K562 (cell line): Measurements from ENCODE around the gene TRIM71. TPM values are rescaled to one million over a fixed set of nuclear protein-coding genes. Genes with fewer than 3 reads are reported as not detected.

Source experiments
- ATAC-seq: fragments of 200-7000 bp; cut with Tn5 transposase; 3 replicates; pipeline ENCODE4 v1.9.1; 2020; ENCODE audit warnings: moderate library complexity
- BruUV-seq: library from RNA; stranded (reverse); fragments of 400-500 nt; replicated peaks from 2 replicates; lab custom pipeline; 2021; lab: Mats Ljungman, UMichigan
- CTCF ChIA-PET: fragments of 300-600 bp; formaldehyde crosslinking; extraction: SDS; loops from one replicate; lab custom pipeline; 2021; ENCODE audit warnings: low intra/inter-chr PET ratio; lab: Yijun Ruan, JAX
- POLR2A ChIA-PET: fragments of 300-600, 350-650 bp; sonication (Branson Sonifier 250); formaldehyde crosslinking; extraction: SDS; loops from one replicate; lab custom pipeline; 2021; ENCODE audit warnings: antibody characterized with exemption, inconsistent platforms; lab: Yijun Ruan, JAX
- DNase-seq, 4 experiments: peaks; one replicate each; pipeline versions ENCODE4 v3.0.0 to v3.0.0-alpha.2; 2011 to 2018; ENCODE audit warnings: low spot score in 3 of 4, mixed read lengths in 3 of 4; ENCODE audit errors: extremely low read depth in 1 of 4
- FAIRE-seq: peaks from 2 replicates; lab custom pipeline; 2011; peaks lifted over from hg19 to GRCh38; lab: Jason Lieb, UNC
- H2AFZ ChIP-seq: 2 replicates; pipeline ENCODE4 v1.6.0; 2011; ENCODE audit warnings: low read depth, low read length, control low read depth, inconsistent platforms
- H3K27ac ChIP-seq: fragments of 200-600 bp; 3 replicates; pipeline ENCODE4 v1.8.0; 2011; ENCODE audit warnings: low read depth, mild to moderate bottlenecking, control low read depth, inconsistent platforms, low read length, moderate library complexity, mixed read lengths; ENCODE audit errors: extremely low read depth
- H3K27me3 ChIP-seq, 2 experiments: fragments of 300-600 bp in 1 of 2; 2 replicates in 1 of 2; 3 replicates in 1 of 2; pipeline versions ENCODE4 v1.6.0 to v1.8.0; 2011; ENCODE audit warnings: inconsistent platforms in 2 of 2, low read length in 2 of 2, mild to moderate bottlenecking in 1 of 2, mixed read lengths in 1 of 2, moderate library complexity in 1 of 2; ENCODE audit not compliant: control insufficient read depth in 2 of 2, insufficient read depth in 2 of 2
- H3K36me3 ChIP-seq: fragments of 300-600 bp; 3 replicates; pipeline ENCODE4 v1.8.0; 2011; ENCODE audit warnings: mild to moderate bottlenecking, low read length, inconsistent platforms; ENCODE audit not compliant: control insufficient read depth, insufficient read depth
- H3K4me1 ChIP-seq, 2 experiments: fragments of 200-600 bp in 1 of 2; replicated peaks in 1 of 2; 2 replicates in 1 of 2; 3 replicates in 1 of 2; pipeline versions ENCODE4 v1.5.1 to v1.8.0; 2011; ENCODE audit warnings: inconsistent platforms in 2 of 2, low read length in 2 of 2, mild to moderate bottlenecking in 1 of 2, mixed read lengths in 1 of 2, moderate library complexity in 1 of 2; ENCODE audit not compliant: control insufficient read depth in 2 of 2, insufficient read depth in 2 of 2
- H3K4me2 ChIP-seq: 2 replicates; pipeline ENCODE4 v1.6.1; 2011; ENCODE audit warnings: low read length, control low read depth, inconsistent platforms, mixed read lengths; ENCODE audit not compliant: insufficient read depth
- H3K4me3 ChIP-seq: fragments of 200-600 bp; sonication (generic), shearing (Covaris generic); 2 replicates; pipeline ENCODE4 v1.5.1; 2016; ENCODE audit warnings: control low read depth, inconsistent platforms
- H3K79me2 ChIP-seq: fragments of 200-600 bp; 3 replicates; pipeline ENCODE4 v1.8.0; 2011; ENCODE audit warnings: low read length, inconsistent platforms; ENCODE audit not compliant: control insufficient read depth, insufficient read depth
- H3K9ac ChIP-seq, 2 experiments: 2 replicates each; pipeline versions ENCODE4 v1.6.0 to v1.6.1; 2011; ENCODE audit warnings: low read depth in 2 of 2, low read length in 2 of 2, control low read depth in 1 of 2, inconsistent platforms in 1 of 2, mild to moderate bottlenecking in 1 of 2, mixed read lengths in 1 of 2; ENCODE audit not compliant: insufficient read depth in 1 of 2
- H3K9me1 ChIP-seq: one replicate; pipeline ENCODE4 v1.6.0; 2011; ENCODE audit warnings: inconsistent platforms, mild to moderate bottlenecking, low read length, moderate library complexity; ENCODE audit not compliant: control insufficient read depth, insufficient read depth
- H3K9me3 ChIP-seq: replicated peaks from 2 replicates; pipeline ENCODE4 v1.5.1; 2011; ENCODE audit warnings: low read depth, low read length, inconsistent platforms; ENCODE audit not compliant: control insufficient read depth, insufficient read depth
- H4K20me1 ChIP-seq: replicated peaks from 2 replicates; pipeline ENCODE4 v1.6.1; 2011; ENCODE audit warnings: low read length, inconsistent platforms, mixed read lengths; ENCODE audit not compliant: control insufficient read depth, insufficient read depth
- CHD2 ChIP-seq: IDR thresholded peaks from 2 replicates; pipeline ENCODE4 v1.6.1; 2011; ENCODE audit warnings: low read depth, low read length
- ETS2 ChIP-seq: IDR thresholded peaks from 2 replicates; pipeline ENCODE4 v1.6.1; 2016; ENCODE audit warnings: borderline replicate concordance, missing genetic modification characterization, mild to moderate bottlenecking, moderate library complexity, missing compliant biosample characterization; ENCODE audit not compliant: poor library complexity, severe bottlenecking
- FOXJ2 ChIP-seq: fragments of 200-800 bp; sonication (Bioruptor generic); IDR thresholded peaks from 2 replicates; pipeline ENCODE4 v1.6.1; 2016; ENCODE audit warnings: missing genetic modification characterization, missing compliant biosample characterization
- HEY1 ChIP-seq: fragments of 250-450 bp; sonication (Bioruptor Pico); IDR thresholded peaks from 2 replicates; pipeline ENCODE4 v1.5.0; 2020; ENCODE audit warnings: mild to moderate bottlenecking, moderate library complexity, borderline replicate concordance
- MAZ ChIP-seq, 2 experiments: fragments of 450-650 bp in 1 of 2; sonication (generic) in 1 of 2; formaldehyde crosslinking; IDR thresholded peaks in 1 of 2; conservative IDR thresholded peaks in 1 of 2; 2 replicates each; pipeline versions ENCODE4 v1.4.0 to v1.5.0; 2020; ENCODE audit warnings: mild to moderate bottlenecking in 1 of 2, missing genetic modification reagents in 1 of 2
- MXD1 ChIP-seq: fragments of 250-450 bp; sonication (Bioruptor Pico); IDR thresholded peaks from 2 replicates; pipeline ENCODE4 v1.8.0; 2021; ENCODE audit warnings: borderline replicate concordance, mild to moderate bottlenecking, moderate library complexity; ENCODE audit not compliant: poor library complexity, severe bottlenecking
- NFXL1 ChIP-seq: fragments of 450-650 bp; formaldehyde crosslinking; IDR thresholded peaks from 2 replicates; pipeline ENCODE4 v1.4.0; 2021; ENCODE audit warnings: mild to moderate bottlenecking
- NR2C2 ChIP-seq, 2 experiments: fragments of 200-800 bp in 1 of 2; sonication (Bioruptor generic) in 1 of 2; sonication (generic) in 1 of 2; formaldehyde crosslinking in 1 of 2; IDR thresholded peaks; 2 replicates each; pipeline versions ENCODE4 v1.6.1 to v1.8.0; 2016 to 2022; ENCODE audit warnings: mild to moderate bottlenecking in 1 of 2, missing compliant biosample characterization in 1 of 2, missing genetic modification characterization in 1 of 2, missing genetic modification reagents in 1 of 2
- RBM25 ChIP-seq: fragments of 200-400 bp; formaldehyde crosslinking; IDR thresholded peaks from 2 replicates; pipeline ENCODE4 v1.6.1; 2018; ENCODE audit warnings: low read length, low read depth, moderate library complexity; ENCODE audit not compliant: severe bottlenecking
- RNF219 ChIP-seq: fragments of 250-450 bp; sonication (Bioruptor Pico); IDR thresholded peaks from 2 replicates; pipeline ENCODE4 v1.5.0; 2022; ENCODE audit warnings: mild to moderate bottlenecking
- TRIM25 ChIP-seq: fragments of 450-650 bp; IDR thresholded peaks from 2 replicates; pipeline ENCODE4 v1.7.0; 2016; ENCODE audit warnings: borderline replicate concordance
- ZBTB7A ChIP-seq: IDR thresholded peaks from 2 replicates; pipeline ENCODE4 v1.6.1; 2011; ENCODE audit warnings: low read depth, mild to moderate bottlenecking, low read length, moderate library complexity, borderline replicate concordance; ENCODE audit not compliant: control insufficient read depth
- ZNF23 ChIP-seq: fragments of 250-450 bp; sonication (Bioruptor Pico); IDR thresholded peaks from 2 replicates; pipeline ENCODE4 v1.4.0; 2020; ENCODE audit warnings: mild to moderate bottlenecking
- ZNF274 ChIP-seq: IDR thresholded peaks from 2 replicates; pipeline ENCODE4 v1.6.1; 2011; ENCODE audit warnings: low read depth, mild to moderate bottlenecking, low read length, moderate library complexity, borderline replicate concordance
- WGBS: fragments of 100-300 bp; shearing (Covaris generic); methylation state at CpG from one replicate; pipeline ENCODE4 v1.1.6; 2016; ENCODE audit warnings: low coverage, mixed read lengths; ENCODE audit not compliant: insufficient coverage; ENCODE audit errors: missing lambda C conversion rate; 5-methylcytosine and 5-hydroxymethylcytosine counted together
- in situ Hi-C: fragments of 300-500 bp; cut with MboI; formaldehyde crosslinking; loops from 4 replicates; pipeline ENCODE4 v1.15.0; 2018; ENCODE audit warnings: inconsistent platforms, mixed read lengths
- intact Hi-C: fragments of 100-400 bp; cut with micrococcal nuclease; formaldehyde crosslinking; loops from 2 replicates; pipeline ENCODE4 v1.14.2; 2022
- polyA plus RNA-seq, 8 experiments: library from polyadenylated mRNA; depleted of rRNA in 4 of 8; stranded (reverse) in 5 of 8; unstranded in 3 of 8; fragments of >200 nt; fragmentation: Nextera tagmentation in 2 of 8; fragmentation: Illumina TruSeq in 1 of 8; extraction: Ambion mirVana in 2 of 8; extraction: Trizol in 1 of 8; gene quantifications; 2 replicates each; pipeline versions ENCODE4 v1.2.1 to v1.2.3, GENCODE V29; 2011 to 2014; ENCODE audit warnings: inconsistent platforms in 1 of 8, missing spikeins in 1 of 8
- total RNA-seq, 7 experiments: library from RNA; depleted of rRNA in 6 of 7; stranded (reverse); fragments of >200 nt in 6 of 7; fragmentation: Illumina TruSeq in 2 of 7; extraction: Trizol in 2 of 7; gene quantifications; 2 replicates each; pipeline versions ENCODE4 v1.2.1 to v1.2.3, GENCODE V29; 2011 to 2021; ENCODE audit warnings: low replicate concordance in 1 of 7
- TF ChIP-seq, protein P1 (sequence below): fragments of 450-650 bp; IDR thresholded peaks from 2 replicates; pipeline ENCODE4 v1.6.1; 2016; ENCODE audit warnings: borderline replicate concordance

Gene TRIM71
- total and polyA plus RNA-seq, 9 of the 15 experiments (the other 6 are each of a cell fraction or from before 2014, with no cell fraction given) = 0.04 to 0.11 TPM; not detected in 7

DNA sequence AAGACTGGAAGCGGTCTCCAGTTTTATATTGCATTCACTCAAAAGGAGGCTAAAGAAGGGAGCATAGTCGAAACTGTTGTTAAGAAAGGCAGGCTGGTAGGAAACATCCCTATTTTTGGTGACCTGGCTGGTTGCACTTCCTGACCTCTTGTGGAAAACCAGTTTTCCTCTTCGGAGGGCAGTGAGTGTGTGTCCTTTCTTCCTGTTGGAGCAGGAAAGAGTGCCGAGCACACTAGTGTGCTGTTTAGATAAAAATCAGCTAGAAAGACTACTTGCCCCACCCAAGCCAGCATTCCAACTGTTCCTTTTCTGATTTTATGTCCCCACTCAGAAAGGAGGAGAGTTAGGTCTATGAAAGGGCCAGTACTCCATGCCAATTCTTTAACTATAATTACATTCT lies 68.5 kb downstream of the TRIM71 start:
- Histone ChIP-seq H3K27me3 (peaks cover 51 to 58% of the 10 kb centered on the region in 2 experiments), H3K9me3 (no peaks in the 10 kb centered on the region; the same call in 1 of the 2 replicates), H3K27ac (no peak overlapping the region), H4K20me1 (no peaks in the 10 kb centered on the region; the same call in 1 of the 2 replicates), H3K36me3 (no peaks in the 10 kb centered on the region), H3K4me1 (peaks cover 4 to 5% of the 10 kb centered on the region in 2 experiments; a peak in 3 of 5 replicates), H3K9me1 (no peaks in the 10 kb centered on the region), H2AFZ (no peak overlapping the region), H3K9ac (no peak overlapping the region), H3K4me2 (no peak overlapping the region; the same call in 1 of the 2 replicates), H3K4me3 (no peak overlapping the region), H3K79me2 (no peaks in the 10 kb centered on the region)
- DNase-seq (no peak), FAIRE-seq (peak; percentile 51), ATAC-seq (no peak)
- WGBS = 13% methylated on average over 4 of the region's 4 CpGs
- intact Hi-C loops = no loop called here
- POLR2A ChIA-PET = interaction anchor here (1.2 kb wide), 1 partner anchor 9 kb away, joined by 4 read pairs; no protein-coding TSS in a partner anchor
- BruUV-seq = no TSS peak
- CTCF ChIA-PET = no interaction called here
- in situ Hi-C loops = no loop called here
- TF ChIP-seq MAZ (CRISPR knock-in tag; conservative IDR thresholded peaks at IDR 0.05 in 1 of 2, IDR thresholded peaks at IDR 0.05 in 1 of 2) = no peak
- TF ChIP-seq, protein P1, sequence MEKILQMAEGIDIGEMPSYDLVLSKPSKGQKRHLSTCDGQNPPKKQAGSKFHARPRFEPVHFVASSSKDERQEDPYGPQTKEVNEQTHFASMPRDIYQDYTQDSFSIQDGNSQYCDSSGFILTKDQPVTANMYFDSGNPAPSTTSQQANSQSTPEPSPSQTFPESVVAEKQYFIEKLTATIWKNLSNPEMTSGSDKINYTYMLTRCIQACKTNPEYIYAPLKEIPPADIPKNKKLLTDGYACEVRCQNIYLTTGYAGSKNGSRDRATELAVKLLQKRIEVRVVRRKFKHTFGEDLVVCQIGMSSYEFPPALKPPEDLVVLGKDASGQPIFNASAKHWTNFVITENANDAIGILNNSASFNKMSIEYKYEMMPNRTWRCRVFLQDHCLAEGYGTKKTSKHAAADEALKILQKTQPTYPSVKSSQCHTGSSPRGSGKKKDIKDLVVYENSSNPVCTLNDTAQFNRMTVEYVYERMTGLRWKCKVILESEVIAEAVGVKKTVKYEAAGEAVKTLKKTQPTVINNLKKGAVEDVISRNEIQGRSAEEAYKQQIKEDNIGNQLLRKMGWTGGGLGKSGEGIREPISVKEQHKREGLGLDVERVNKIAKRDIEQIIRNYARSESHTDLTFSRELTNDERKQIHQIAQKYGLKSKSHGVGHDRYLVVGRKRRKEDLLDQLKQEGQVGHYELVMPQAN = no peak
- TF ChIP-seq CHD2 = no peak
- TF ChIP-seq ZBTB7A = no peak
- TF ChIP-seq TRIM25 = no peak
- no peak for TF ChIP-seq RNF219
- no peak for TF ChIP-seq ZNF274
- no peak for TF ChIP-seq MXD1 (CRISPR knock-in tag)
- no peak for TF ChIP-seq ETS2 (tag)
- no peak for TF ChIP-seq ZNF23 (CRISPR knock-in tag)
- no peak for TF ChIP-seq RBM25
- no peak for TF ChIP-seq NFXL1 (CRISPR knock-in tag)
- TF ChIP-seq FOXJ2 (tag) = no peak
- TF ChIP-seq HEY1 (CRISPR knock-in tag) = no peak
- TF ChIP-seq NR2C2 (CRISPR knock-in tag; IDR thresholded peaks at IDR 0.05) = no peak
- TF ChIP-seq NR2C2 (tag; IDR thresholded peaks at IDR 0.05) = no peak
